K562 treated with DMSO at 1 percent for 24 hours (cell line): ENCODE measurements around the gene STC2. TPM values are rescaled to one million over a fixed set of nuclear protein-coding genes. Genes with fewer than 3 reads are reported as not detected.

Experiments used
- total RNA-seq: library from RNA; unstranded; fragments of 300-600 nt; gene quantifications from 2 replicates; pipeline ENCODE4 v1.2.3, GENCODE V29; 2022; ENCODE audit warnings: low read depth; ENCODE audit not compliant: insufficient read depth

The STC2 gene, protein sequence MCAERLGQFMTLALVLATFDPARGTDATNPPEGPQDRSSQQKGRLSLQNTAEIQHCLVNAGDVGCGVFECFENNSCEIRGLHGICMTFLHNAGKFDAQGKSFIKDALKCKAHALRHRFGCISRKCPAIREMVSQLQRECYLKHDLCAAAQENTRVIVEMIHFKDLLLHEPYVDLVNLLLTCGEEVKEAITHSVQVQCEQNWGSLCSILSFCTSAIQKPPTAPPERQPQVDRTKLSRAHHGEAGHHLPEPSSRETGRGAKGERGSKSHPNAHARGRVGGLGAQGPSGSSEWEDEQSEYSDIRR
- total RNA-seq, result 17.8 and 19.8 TPM in 2 replicates

GRCh38 chr5:173327948-173328843, at the start of gene STC2:
STC2 (minus strand) TSS chr5:173328414; CDS start chr5:173328193, 221 bp downstream.

Other genes starting within 250 kb of the STC2 start
- gene BNIP1, start 183.9 kb downstream of the STC2 start, total RNA-seq, result 12.8 and 14.5 TPM in 2 replicates
- gene NKX2-5, start 93.2 kb downstream of the STC2 start, total RNA-seq, result not detected in 2 replicates